ENCODE measurements around the gene AVEN.

GRCh38 chr15:34084086-34084485, 45.1 kb upstream of the AVEN start:
- TF ChIP-seq CTCF (IDR thresholded peaks at IDR 0.05) (no peak), POLR2A (IDR thresholded peaks at IDR 0.05) (no peak)
